HepG2 (cell line): ENCODE data around the gene CCNB1. TPM values are rescaled to one million over a fixed set of nuclear protein-coding genes. Genes with fewer than 3 reads are reported as not detected.
A peak's percentile ranks its signal among the peaks of the same experiment; 100 is the strongest.

ENCODE experiments used
- ATAC-seq: fragments of 200-7000 bp; cut with Tn5 transposase; 3 replicates; pipeline ENCODE4 v1.9.1; 2020; ENCODE audit warnings: mild to moderate bottlenecking, moderate library complexity
- BruUV-seq: library from RNA; stranded (reverse); fragments of 400-500 nt; replicated peaks from 2 replicates; lab custom pipeline; 2021; lab: Mats Ljungman, UMichigan
- CTCF ChIA-PET: fragments of 300-600 bp; formaldehyde crosslinking; extraction: SDS; loops from one replicate; lab custom pipeline; 2021; ENCODE audit warnings: low total read pairs, inconsistent platforms, low intra/inter-chr PET ratio; lab: Yijun Ruan, JAX
- POLR2A ChIA-PET: fragments of 350-600 bp; sonication (Branson Sonifier 250); formaldehyde crosslinking; loops from one replicate; lab custom pipeline; 2020; ENCODE audit warnings: antibody characterized with exemption, inconsistent platforms; lab: Yijun Ruan, JAX
- DNase-seq: peaks from one replicate; pipeline ENCODE4 v3.0.0-alpha.2; 2015; ENCODE audit warnings: low spot score
- FAIRE-seq: peaks from 3 replicates; lab custom pipeline; 2011; peaks lifted over from hg19 to GRCh38; lab: Jason Lieb, UNC
- H2AFZ ChIP-seq: one replicate; pipeline ENCODE4 v1.6.1; 2011; ENCODE audit warnings: low read length, inconsistent platforms
- H3K27ac ChIP-seq: fragments of 300-600 bp; 3 replicates; pipeline ENCODE4 v1.8.0; 2011; ENCODE audit warnings: mixed run types, mild to moderate bottlenecking, mixed read lengths, low read length, inconsistent platforms; ENCODE audit not compliant: insufficient read depth; ENCODE audit errors: extremely low read length
- H3K27me3 ChIP-seq, 2 experiments: fragments of 200-600 bp in 1 of 2; 2 replicates in 1 of 2; 3 replicates in 1 of 2; pipeline versions ENCODE4 v1.6.0 to v1.8.0; 2011; ENCODE audit warnings: low read length in 2 of 2, mild to moderate bottlenecking in 2 of 2, moderate library complexity in 2 of 2, inconsistent platforms in 1 of 2; ENCODE audit not compliant: insufficient read depth in 2 of 2, control insufficient read depth in 1 of 2
- H3K36me3 ChIP-seq, 2 experiments: fragments of 200-600 bp in 1 of 2; replicated peaks in 1 of 2; 2 replicates in 1 of 2; 3 replicates in 1 of 2; pipeline versions ENCODE4 v1.5.1 to v1.8.0; 2011; ENCODE audit warnings: low read length in 2 of 2, inconsistent platforms in 1 of 2; ENCODE audit not compliant: insufficient read depth in 2 of 2, control insufficient read depth in 1 of 2
- H3K4me1 ChIP-seq: 2 replicates; pipeline ENCODE4 v1.5.1; 2012; ENCODE audit warnings: low read length, inconsistent platforms; ENCODE audit not compliant: insufficient read depth
- H3K4me2 ChIP-seq: 2 replicates; pipeline ENCODE4 v1.6.0; 2011; ENCODE audit warnings: low read depth, low read length, inconsistent platforms
- H3K4me3 ChIP-seq, 3 experiments: fragments of 200-600 bp in 1 of 3; sonication (generic), shearing (Covaris generic) in 1 of 3; replicated peaks in 1 of 3; 2 replicates each; pipeline ENCODE4 v1.5.1; 2011 to 2016; ENCODE audit warnings: low read length in 3 of 3, inconsistent platforms in 2 of 3, low read depth in 2 of 3, mild to moderate bottlenecking in 2 of 3, control low read depth in 1 of 3, mixed read lengths in 1 of 3; ENCODE audit not compliant: insufficient read depth in 1 of 3
- H3K79me2 ChIP-seq: one replicate; pipeline ENCODE4 v1.6.1; 2011; ENCODE audit warnings: low read length, inconsistent platforms; ENCODE audit not compliant: insufficient read depth
- H3K9ac ChIP-seq: 2 replicates; pipeline ENCODE4 v1.6.0; 2011; ENCODE audit warnings: mild to moderate bottlenecking, low read depth, low read length, inconsistent platforms; ENCODE audit not compliant: insufficient read depth
- H3K9me3 ChIP-seq: 2 replicates; pipeline ENCODE4 v1.5.1; 2012; ENCODE audit warnings: mild to moderate bottlenecking, low read length
- H4K20me1 ChIP-seq: 2 replicates; pipeline ENCODE4 v1.6.0; 2011; ENCODE audit warnings: inconsistent platforms, mild to moderate bottlenecking, low read length, moderate library complexity; ENCODE audit not compliant: insufficient read depth
- GPN1 ChIP-seq: sonication (generic); formaldehyde crosslinking; IDR thresholded peaks from 2 replicates; pipeline ENCODE4 v1.5.1; 2020; ENCODE audit warnings: missing genetic modification reagents, borderline replicate concordance
- HMGXB3 ChIP-seq: sonication (generic); formaldehyde crosslinking; IDR thresholded peaks from 2 replicates; pipeline ENCODE4 v1.4.0; 2020; ENCODE audit warnings: missing genetic modification reagents, borderline replicate concordance
- MEIS2 ChIP-seq: sonication (generic); formaldehyde crosslinking; IDR thresholded peaks from 2 replicates; pipeline ENCODE4 v1.9.0; 2021; ENCODE audit warnings: mild to moderate bottlenecking, missing genetic modification reagents
- PHF8 ChIP-seq: sonication (generic); formaldehyde crosslinking; IDR thresholded peaks from 2 replicates; pipeline ENCODE4 v1.5.0; 2020; ENCODE audit warnings: missing genetic modification reagents
- TBX3 ChIP-seq: fragments of 450-650 bp; IDR thresholded peaks from 2 replicates; pipeline ENCODE4 v1.6.1; 2017; ENCODE audit warnings: antibody characterized with exemption, mild to moderate bottlenecking, inconsistent platforms, borderline replicate concordance
- ZFX ChIP-seq: sonication (generic); formaldehyde crosslinking; IDR thresholded peaks from 2 replicates; pipeline ENCODE4 v1.4.0; 2020; ENCODE audit warnings: mild to moderate bottlenecking, low read depth, missing genetic modification reagents, moderate library complexity
- ZNF546 ChIP-seq: sonication (generic); formaldehyde crosslinking; conservative IDR thresholded peaks from 2 replicates; pipeline ENCODE4 v1.8.1; 2023; ENCODE audit warnings: mild to moderate bottlenecking, missing genetic modification reagents
- ZNF749 ChIP-seq: sonication (generic); formaldehyde crosslinking; IDR thresholded peaks from 2 replicates; pipeline ENCODE4 v1.8.0; 2022; ENCODE audit warnings: mild to moderate bottlenecking, missing genetic modification reagents, moderate library complexity, borderline replicate concordance
- WGBS: methylation state at CpG from one replicate; pipeline ENCODE4 v1.1.6; 2017; ENCODE audit warnings: low lambda C conversion rate; 5-methylcytosine and 5-hydroxymethylcytosine counted together
- in situ Hi-C: cut with HindIII; loops from 2 replicates; pipeline ENCODE4 v1.10.0; 2017; ENCODE audit warnings: low pct_unique_long_range_greater_than_20kb; ENCODE audit not compliant: extremely low pct_ligation_motif_present
- intact Hi-C: fragments of 100-400 bp; cut with micrococcal nuclease; formaldehyde crosslinking; loops from one replicate; pipeline ENCODE4 v1.10.0; 2022; ENCODE audit not compliant: unreplicated experiment
- polyA plus RNA-seq, 8 experiments: library from polyadenylated mRNA; depleted of rRNA in 3 of 8; stranded (reverse) in 7 of 8; unstranded in 1 of 8; fragments of >200 nt; fragmentation: Illumina TruSeq in 4 of 8; extraction: Trizol in 4 of 8; gene quantifications; 2 replicates each; pipeline versions ENCODE4 v1.2.1 to v1.2.3, GENCODE V29; 2011 to 2016; ENCODE audit warnings: low read depth in 4 of 8, missing spikeins in 1 of 8, mixed read lengths in 1 of 8; ENCODE audit not compliant: insufficient read depth in 1 of 8
- total RNA-seq, 5 experiments: library from RNA; depleted of rRNA; stranded (reverse); fragments of >200 nt; fragmentation: Illumina TruSeq; extraction: Trizol; gene quantifications; 2 replicates each; pipeline ENCODE4 v1.2.3, GENCODE V29; 2016; ENCODE audit warnings: low read depth in 1 of 5
- TF ChIP-seq, protein P1 (sequence below): sonication (generic); formaldehyde crosslinking; conservative IDR thresholded peaks from 2 replicates; pipeline ENCODE4 v1.8.0; 2022; ENCODE audit warnings: missing genetic modification reagents
- TF ChIP-seq, protein P2 (sequence below): sonication (generic); formaldehyde crosslinking; IDR thresholded peaks from 2 replicates; pipeline ENCODE4 v1.5.1; 2020; ENCODE audit warnings: missing genetic modification reagents, mild to moderate bottlenecking, borderline replicate concordance

The CCNB1 gene
- total and polyA plus RNA-seq, 2 of the 13 experiments (the other 11 are each of a cell fraction or from before 2014, with no cell fraction given): 82.3 to 316 TPM

GRCh38 chr5:69148981-69149675 lies 17.8 kb upstream of the CCNB1 start:
- DNase-seq (no peak), ATAC-seq (peak; percentile 83), FAIRE-seq (no peak)
- no TSS peak for BruUV-seq
- in situ Hi-C loops (no loop called here), intact Hi-C loops (no loop called here)
- ChIA-PET POLR2A (no interaction called here), CTCF (no interaction called here)
- no peaks in the 10 kb centered on the region for H3K36me3 ChIP-seq
- H3K4me1 ChIP-seq: peaks cover 10% of the 10 kb centered on the region; the same call in 1 of the 2 replicates
- peak overlapping the region; percentile 37 for H2AFZ ChIP-seq
- H3K27ac ChIP-seq: no peak overlapping the region
- no peaks in the 10 kb centered on the region for H3K79me2 ChIP-seq
- H3K9me3 ChIP-seq: no peaks in the 10 kb centered on the region
- no peaks in the 10 kb centered on the region for H4K20me1 ChIP-seq
- no peaks in the 10 kb centered on the region for H3K27me3 ChIP-seq
- peak overlapping the region; percentile 45 for H3K4me2 ChIP-seq
- WGBS: 17% methylated on average over 2 of the region's 2 CpGs
- no peak overlapping the region for H3K4me3 ChIP-seq
- no peak for TF ChIP-seq GPN1
- TF ChIP-seq ZFX (CRISPR knock-in tag): peak; percentile 42
- no peak overlapping the region for H3K9ac ChIP-seq

- CTCF ChIA-PET: no interaction called here
- Histone ChIP-seq H3K9ac (no peak overlapping the region), H3K4me3 (no peak overlapping the region), H3K27me3 (no peaks in the 10 kb centered on the region), H3K27ac (no peak overlapping the region), H3K36me3 (no peaks in the 10 kb centered on the region), H3K4me2 (peak overlapping the region; percentile 45), H4K20me1 (no peaks in the 10 kb centered on the region), H3K79me2 (no peaks in the 10 kb centered on the region), H3K4me1 (peaks cover 10% of the 10 kb centered on the region; the same call in 1 of the 2 replicates), H3K9me3 (no peaks in the 10 kb centered on the region), H2AFZ (peak overlapping the region; percentile 37)
- no peak for FAIRE-seq
- peak; percentile 74 for ATAC-seq
- BruUV-seq: no TSS peak
- 32% methylated on average over 5 of the region's 5 CpGs for WGBS
- in situ Hi-C loops (no loop called here), intact Hi-C loops (no loop called here)
- DNase-seq: no peak
- POLR2A ChIA-PET: no interaction called here
- TF ChIP-seq MEIS2 (no peak), PHF8 (CRISPR knock-in tag) (no peak), HMGXB3 (CRISPR knock-in tag) (no peak), ZNF546 (CRISPR knock-in tag) (no peak), ZNF749 (CRISPR knock-in tag) (no peak), TBX3 (no peak)
- TF ChIP-seq, protein P1, sequence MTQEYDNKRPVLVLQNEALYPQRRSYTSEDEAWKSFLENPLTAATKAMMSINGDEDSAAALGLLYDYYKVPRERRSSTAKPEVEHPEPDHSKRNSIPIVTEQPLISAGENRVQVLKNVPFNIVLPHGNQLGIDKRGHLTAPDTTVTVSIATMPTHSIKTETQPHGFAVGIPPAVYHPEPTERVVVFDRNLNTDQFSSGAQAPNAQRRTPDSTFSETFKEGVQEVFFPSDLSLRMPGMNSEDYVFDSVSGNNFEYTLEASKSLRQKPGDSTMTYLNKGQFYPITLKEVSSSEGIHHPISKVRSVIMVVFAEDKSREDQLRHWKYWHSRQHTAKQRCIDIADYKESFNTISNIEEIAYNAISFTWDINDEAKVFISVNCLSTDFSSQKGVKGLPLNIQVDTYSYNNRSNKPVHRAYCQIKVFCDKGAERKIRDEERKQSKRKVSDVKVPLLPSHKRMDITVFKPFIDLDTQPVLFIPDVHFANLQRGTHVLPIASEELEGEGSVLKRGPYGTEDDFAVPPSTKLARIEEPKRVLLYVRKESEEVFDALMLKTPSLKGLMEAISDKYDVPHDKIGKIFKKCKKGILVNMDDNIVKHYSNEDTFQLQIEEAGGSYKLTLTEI: no peak
- TF ChIP-seq, protein P2, sequence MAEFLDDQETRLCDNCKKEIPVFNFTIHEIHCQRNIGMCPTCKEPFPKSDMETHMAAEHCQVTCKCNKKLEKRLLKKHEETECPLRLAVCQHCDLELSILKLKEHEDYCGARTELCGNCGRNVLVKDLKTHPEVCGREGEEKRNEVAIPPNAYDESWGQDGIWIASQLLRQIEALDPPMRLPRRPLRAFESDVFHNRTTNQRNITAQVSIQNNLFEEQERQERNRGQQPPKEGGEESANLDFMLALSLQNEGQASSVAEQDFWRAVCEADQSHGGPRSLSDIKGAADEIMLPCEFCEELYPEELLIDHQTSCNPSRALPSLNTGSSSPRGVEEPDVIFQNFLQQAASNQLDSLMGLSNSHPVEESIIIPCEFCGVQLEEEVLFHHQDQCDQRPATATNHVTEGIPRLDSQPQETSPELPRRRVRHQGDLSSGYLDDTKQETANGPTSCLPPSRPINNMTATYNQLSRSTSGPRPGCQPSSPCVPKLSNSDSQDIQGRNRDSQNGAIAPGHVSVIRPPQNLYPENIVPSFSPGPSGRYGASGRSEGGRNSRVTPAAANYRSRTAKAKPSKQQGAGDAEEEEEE (CRISPR knock-in tag): no peak
These were observed 17.3 kb upstream of the CCNB1 start for GRCh38 chr5:69149676-69150010.
